Osteocyte (in vitro differentiated cells): ENCODE results near the gene CSF1R. TPM values are rescaled to one million over a fixed set of nuclear protein-coding genes. Genes with fewer than 3 reads are reported as not detected.
"Not testable (repeated sequence)": the region's sequence is repeated elsewhere in the genome, so short reads cannot be mapped to it uniquely, and the experiment has no call there.

ENCODE experiments used
- DNase-seq: peaks from one replicate; pipeline ENCODE4 v3.0.0; 2021; ENCODE audit warnings: mixed read lengths; ENCODE audit not compliant: unreplicated experiment; ENCODE audit errors: extremely low spot score
- H3K27ac Mint-ChIP-seq: one replicate; pipeline ENCODE4 v1.8.0; 2021; ENCODE audit warnings: mild to moderate bottlenecking, mixed read lengths; ENCODE audit not compliant: unreplicated experiment
- H3K27me3 Mint-ChIP-seq: one replicate; pipeline ENCODE4 v1.8.0; 2021; ENCODE audit warnings: mixed read lengths; ENCODE audit not compliant: unreplicated experiment
- H3K36me3 Mint-ChIP-seq: one replicate; pipeline ENCODE4 v1.8.0; 2021; ENCODE audit warnings: mixed read lengths; ENCODE audit not compliant: unreplicated experiment
- H3K4me1 Mint-ChIP-seq: one replicate; pipeline ENCODE4 v1.8.0; 2021; ENCODE audit warnings: mixed read lengths; ENCODE audit not compliant: unreplicated experiment
- H3K4me3 Mint-ChIP-seq: one replicate; pipeline ENCODE4 v1.8.0; 2021; ENCODE audit warnings: mild to moderate bottlenecking, moderate library complexity, mixed read lengths; ENCODE audit not compliant: unreplicated experiment
- H3K9me3 Mint-ChIP-seq: one replicate; pipeline ENCODE4 v1.8.0; 2021; ENCODE audit warnings: mixed read lengths; ENCODE audit not compliant: unreplicated experiment
- total RNA-seq: library from RNA; stranded (reverse); gene quantifications from 2 replicates; pipeline ENCODE4 v1.2.1, GENCODE V29; 2021
- TF ChIP-seq, protein P1 (sequence below): fragments of 200-600 bp; sonication (generic); IDR thresholded peaks from 2 replicates; pipeline ENCODE4 v1.5.0; 2021; ENCODE audit warnings: antibody characterized with exemption, mild to moderate bottlenecking, moderate library complexity

The CSF1R gene
- total RNA-seq, 1 donor from 2014 or later, result 1.2 TPM

DNA sequence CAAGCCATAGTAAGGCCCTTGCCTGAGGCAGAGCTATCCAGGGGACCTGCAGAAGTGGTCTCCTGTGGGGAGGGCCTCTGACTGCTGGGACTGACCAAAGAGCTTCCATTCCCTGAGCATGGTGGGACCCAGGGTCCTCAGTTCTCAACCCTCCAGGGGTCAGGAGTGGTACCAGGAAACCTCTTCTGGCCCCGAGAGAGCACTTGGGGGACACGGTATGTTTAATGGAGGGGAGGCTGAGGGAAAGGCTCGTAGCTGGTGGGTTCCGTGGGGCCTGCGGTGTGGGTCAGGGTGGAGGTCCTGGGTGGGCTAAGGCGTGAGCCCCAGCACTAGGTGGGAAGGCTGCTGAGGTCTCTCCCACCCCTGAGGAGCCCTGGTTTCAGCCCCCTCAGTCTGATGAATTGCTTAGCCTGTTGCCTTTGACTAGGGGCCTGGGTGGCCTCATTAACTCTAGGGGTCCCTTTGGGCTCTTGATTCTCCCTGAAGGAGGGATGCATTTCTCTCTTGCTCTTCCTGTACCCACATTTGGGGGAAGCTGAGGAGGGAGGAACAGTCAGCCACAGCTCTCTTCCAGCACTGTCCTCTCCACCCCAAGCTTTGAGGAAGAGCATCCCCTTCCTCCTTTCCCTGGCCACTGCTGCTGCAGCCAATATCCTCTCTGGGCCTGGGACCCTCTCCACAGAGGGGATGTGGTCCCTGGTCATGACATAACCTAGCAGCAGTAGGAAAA, 34.0 kb downstream of the CSF1R start:
- DNase-seq, result no peak
- Mint-ChIP-seq H3K9me3 (no peaks in the 10 kb centered on the region), H3K27me3 (no peaks in the 10 kb centered on the region), H3K4me1 (peaks cover 17% of the 10 kb centered on the region), H3K27ac (peak overlapping the region; percentile 82), H3K36me3 (peaks cover 52% of the 10 kb centered on the region), H3K4me3 (no peak overlapping the region)
- TF ChIP-seq, protein P1, sequence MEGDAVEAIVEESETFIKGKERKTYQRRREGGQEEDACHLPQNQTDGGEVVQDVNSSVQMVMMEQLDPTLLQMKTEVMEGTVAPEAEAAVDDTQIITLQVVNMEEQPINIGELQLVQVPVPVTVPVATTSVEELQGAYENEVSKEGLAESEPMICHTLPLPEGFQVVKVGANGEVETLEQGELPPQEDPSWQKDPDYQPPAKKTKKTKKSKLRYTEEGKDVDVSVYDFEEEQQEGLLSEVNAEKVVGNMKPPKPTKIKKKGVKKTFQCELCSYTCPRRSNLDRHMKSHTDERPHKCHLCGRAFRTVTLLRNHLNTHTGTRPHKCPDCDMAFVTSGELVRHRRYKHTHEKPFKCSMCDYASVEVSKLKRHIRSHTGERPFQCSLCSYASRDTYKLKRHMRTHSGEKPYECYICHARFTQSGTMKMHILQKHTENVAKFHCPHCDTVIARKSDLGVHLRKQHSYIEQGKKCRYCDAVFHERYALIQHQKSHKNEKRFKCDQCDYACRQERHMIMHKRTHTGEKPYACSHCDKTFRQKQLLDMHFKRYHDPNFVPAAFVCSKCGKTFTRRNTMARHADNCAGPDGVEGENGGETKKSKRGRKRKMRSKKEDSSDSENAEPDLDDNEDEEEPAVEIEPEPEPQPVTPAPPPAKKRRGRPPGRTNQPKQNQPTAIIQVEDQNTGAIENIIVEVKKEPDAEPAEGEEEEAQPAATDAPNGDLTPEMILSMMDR, result no peak

DNA sequence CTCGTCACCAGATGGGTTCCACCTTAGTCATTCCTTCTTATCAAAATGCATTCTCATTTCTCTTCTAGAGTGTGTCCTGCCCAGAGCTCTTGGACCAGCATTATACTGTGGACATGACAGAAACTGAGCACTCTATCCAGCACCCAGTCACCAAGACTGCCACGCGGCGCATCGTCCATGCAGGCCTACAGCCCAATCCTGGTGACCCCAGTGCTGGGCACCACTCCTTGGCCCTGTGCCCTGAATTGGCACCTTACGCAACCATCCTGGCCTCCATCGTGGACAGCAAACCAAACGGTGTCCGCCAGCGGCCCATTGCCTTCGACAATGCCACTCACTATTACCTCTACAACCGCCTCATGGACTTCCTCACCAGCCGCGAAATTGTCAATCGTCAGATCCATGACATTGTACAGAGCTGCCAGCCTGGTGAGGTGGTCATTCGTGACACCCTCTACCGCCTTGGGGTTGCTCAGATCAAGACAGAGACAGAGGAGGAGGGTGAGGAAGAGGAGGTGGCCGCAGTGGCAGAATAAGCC, 34.6 kb downstream of the CSF1R start:
- H3K36me3 Mint-ChIP-seq, result peaks cover 55% of the 10 kb centered on the region
- no peak for DNase-seq
- TF ChIP-seq, protein P1, result no peak
- H3K9me3 Mint-ChIP-seq, result no peaks in the 10 kb centered on the region
- H3K4me3 Mint-ChIP-seq, result no peak overlapping the region
- H3K27me3 Mint-ChIP-seq, result no peaks in the 10 kb centered on the region
- peaks cover 17% of the 10 kb centered on the region for H3K4me1 Mint-ChIP-seq
- peak overlapping the region; percentile 82 for H3K27ac Mint-ChIP-seq

GRCh38 chr5:150050172-150050811, 36.1 kb downstream of the CSF1R start:
- not testable (repeated sequence) for H3K9me3 Mint-ChIP-seq, DNase-seq, H3K27ac Mint-ChIP-seq, H3K4me3 Mint-ChIP-seq, H3K27me3 Mint-ChIP-seq
- Mint-ChIP-seq H3K4me1 (peaks cover 17% of the 10 kb centered on the region), H3K36me3 (peaks cover 58% of the 10 kb centered on the region)

DNA sequence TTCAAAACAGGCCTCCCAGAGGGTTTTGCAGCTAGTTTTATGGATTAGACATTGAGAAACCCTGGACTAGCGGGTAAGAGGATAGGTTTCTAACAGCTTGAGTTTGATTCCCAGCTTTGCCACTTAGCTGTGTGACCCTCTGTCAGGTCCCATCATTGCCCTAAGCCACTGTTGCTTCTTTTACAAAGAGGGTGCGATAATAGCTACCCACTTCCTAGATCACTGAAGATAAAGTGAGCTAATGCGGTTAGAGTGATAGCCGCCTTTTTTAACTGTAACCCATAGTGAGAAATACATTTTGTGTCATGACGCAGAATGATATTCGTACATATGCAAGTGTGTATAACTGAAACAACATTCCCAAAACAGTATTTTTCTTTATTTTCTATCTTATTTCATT, 40.3 kb downstream of the CSF1R start:
- TF ChIP-seq, protein P1, result no peak
- Mint-ChIP-seq H3K27ac (no peak overlapping the region), H3K9me3 (no peaks in the 10 kb centered on the region), H3K4me1 (peaks cover 31% of the 10 kb centered on the region), H3K27me3 (no peaks in the 10 kb centered on the region), H3K36me3 (peaks cover 60% of the 10 kb centered on the region), H3K4me3 (no peak overlapping the region)
- no peak for DNase-seq

- DNase-seq, result no peak
- H3K9me3 Mint-ChIP-seq, result no peaks in the 10 kb centered on the region
- no peak overlapping the region for H3K4me3 Mint-ChIP-seq
- H3K27me3 Mint-ChIP-seq, result no peaks in the 10 kb centered on the region
- H3K36me3 Mint-ChIP-seq, result peaks cover 61% of the 10 kb centered on the region
- H3K4me1 Mint-ChIP-seq, result peaks cover 31% of the 10 kb centered on the region
- H3K27ac Mint-ChIP-seq, result no peak overlapping the region
- TF ChIP-seq, protein P1, result no peak
These were observed 40.8 kb downstream of the CSF1R start for GRCh38 chr5:150045549-150045948.
